HepG2 (cell line): ENCODE measurements around the gene BCAS3.
"Not testable (repeated sequence)": the region's sequence is repeated elsewhere in the genome, so short reads cannot be mapped to it uniquely, and the experiment has no call there.

Experiments
- CHD4 ChIP-seq: fragments of 200-600 bp; sonication (generic); IDR thresholded peaks from 2 replicates; pipeline ENCODE4 v1.7.0; 2017; ENCODE audit warnings: mild to moderate bottlenecking, low read length, borderline replicate concordance
- EZH2 ChIP-seq: conservative IDR thresholded peaks from 2 replicates; pipeline ENCODE4 v1.6.1; 2012; ENCODE audit warnings: mild to moderate bottlenecking, low read depth, low read length, moderate library complexity
- FOXP4 ChIP-seq: sonication (generic); formaldehyde crosslinking; IDR thresholded peaks from 2 replicates; pipeline ENCODE4 v1.4.0; 2020; ENCODE audit warnings: missing genetic modification reagents
- JDP2 ChIP-seq: sonication (generic); formaldehyde crosslinking; IDR thresholded peaks from 2 replicates; pipeline ENCODE4 v1.8.1; 2022; ENCODE audit warnings: missing genetic modification reagents, borderline replicate concordance
- MXD4 ChIP-seq: IDR thresholded peaks from 2 replicates; pipeline ENCODE4 v1.6.1; 2016; ENCODE audit warnings: mild to moderate bottlenecking, missing biosample characterization, missing genetic modification reagents
- NFE2L1 ChIP-seq: sonication (generic); formaldehyde crosslinking; IDR thresholded peaks from 2 replicates; pipeline ENCODE4 v1.4.0; 2020; ENCODE audit warnings: missing genetic modification reagents, mild to moderate bottlenecking, borderline replicate concordance
- POLR2AphosphoS5 ChIP-seq: IDR thresholded peaks from 2 replicates; pipeline ENCODE4 v1.6.1; 2012; ENCODE audit warnings: low read depth, low read length
- SUZ12 ChIP-seq: fragments of 150-350 bp; IDR thresholded peaks from 2 replicates; pipeline ENCODE4 v1.6.1; 2014; ENCODE audit warnings: low read depth, low read length
- ZNF230 ChIP-seq: sonication (generic); formaldehyde crosslinking; IDR thresholded peaks from 2 replicates; pipeline ENCODE4 v1.4.0; 2020; ENCODE audit warnings: mild to moderate bottlenecking, missing genetic modification reagents
- TF ChIP-seq, protein P1 (sequence below): sonication (generic); formaldehyde crosslinking; IDR thresholded peaks from 2 replicates; pipeline ENCODE4 v1.4.0; 2020; ENCODE audit warnings: mild to moderate bottlenecking, missing genetic modification reagents, borderline replicate concordance
- TF ChIP-seq, protein P2 (sequence below), 2 experiments: sonication (generic) in 1 of 2; formaldehyde crosslinking in 1 of 2; IDR thresholded peaks; 2 replicates each; pipeline versions ENCODE4 v1.5.1 to v1.6.1; 2011 to 2020; ENCODE audit warnings: borderline replicate concordance in 1 of 2, low read depth in 1 of 2, low read length in 1 of 2, mild to moderate bottlenecking in 1 of 2, missing genetic modification reagents in 1 of 2, moderate library complexity in 1 of 2
- TF ChIP-seq, protein P3 (sequence below), 2 experiments: IDR thresholded peaks; 2 replicates each; pipeline ENCODE4 v1.6.1; 2011 to 2012; ENCODE audit warnings: low read length in 2 of 2, borderline replicate concordance in 1 of 2, low read depth in 1 of 2, mild to moderate bottlenecking in 1 of 2, moderate library complexity in 1 of 2

GRCh38 chr17:60886731-60887613 lies 209.3 kb downstream of the BCAS3 start:
- TF ChIP-seq MXD4 (CRISPR knock-in tag); FOXP4 (CRISPR knock-in tag); EZH2; NFE2L1 (CRISPR knock-in tag); SUZ12; JDP2; POLR2AphosphoS5; ZNF230 (CRISPR knock-in tag); CHD4: not testable (repeated sequence)
- TF ChIP-seq, protein P1, sequence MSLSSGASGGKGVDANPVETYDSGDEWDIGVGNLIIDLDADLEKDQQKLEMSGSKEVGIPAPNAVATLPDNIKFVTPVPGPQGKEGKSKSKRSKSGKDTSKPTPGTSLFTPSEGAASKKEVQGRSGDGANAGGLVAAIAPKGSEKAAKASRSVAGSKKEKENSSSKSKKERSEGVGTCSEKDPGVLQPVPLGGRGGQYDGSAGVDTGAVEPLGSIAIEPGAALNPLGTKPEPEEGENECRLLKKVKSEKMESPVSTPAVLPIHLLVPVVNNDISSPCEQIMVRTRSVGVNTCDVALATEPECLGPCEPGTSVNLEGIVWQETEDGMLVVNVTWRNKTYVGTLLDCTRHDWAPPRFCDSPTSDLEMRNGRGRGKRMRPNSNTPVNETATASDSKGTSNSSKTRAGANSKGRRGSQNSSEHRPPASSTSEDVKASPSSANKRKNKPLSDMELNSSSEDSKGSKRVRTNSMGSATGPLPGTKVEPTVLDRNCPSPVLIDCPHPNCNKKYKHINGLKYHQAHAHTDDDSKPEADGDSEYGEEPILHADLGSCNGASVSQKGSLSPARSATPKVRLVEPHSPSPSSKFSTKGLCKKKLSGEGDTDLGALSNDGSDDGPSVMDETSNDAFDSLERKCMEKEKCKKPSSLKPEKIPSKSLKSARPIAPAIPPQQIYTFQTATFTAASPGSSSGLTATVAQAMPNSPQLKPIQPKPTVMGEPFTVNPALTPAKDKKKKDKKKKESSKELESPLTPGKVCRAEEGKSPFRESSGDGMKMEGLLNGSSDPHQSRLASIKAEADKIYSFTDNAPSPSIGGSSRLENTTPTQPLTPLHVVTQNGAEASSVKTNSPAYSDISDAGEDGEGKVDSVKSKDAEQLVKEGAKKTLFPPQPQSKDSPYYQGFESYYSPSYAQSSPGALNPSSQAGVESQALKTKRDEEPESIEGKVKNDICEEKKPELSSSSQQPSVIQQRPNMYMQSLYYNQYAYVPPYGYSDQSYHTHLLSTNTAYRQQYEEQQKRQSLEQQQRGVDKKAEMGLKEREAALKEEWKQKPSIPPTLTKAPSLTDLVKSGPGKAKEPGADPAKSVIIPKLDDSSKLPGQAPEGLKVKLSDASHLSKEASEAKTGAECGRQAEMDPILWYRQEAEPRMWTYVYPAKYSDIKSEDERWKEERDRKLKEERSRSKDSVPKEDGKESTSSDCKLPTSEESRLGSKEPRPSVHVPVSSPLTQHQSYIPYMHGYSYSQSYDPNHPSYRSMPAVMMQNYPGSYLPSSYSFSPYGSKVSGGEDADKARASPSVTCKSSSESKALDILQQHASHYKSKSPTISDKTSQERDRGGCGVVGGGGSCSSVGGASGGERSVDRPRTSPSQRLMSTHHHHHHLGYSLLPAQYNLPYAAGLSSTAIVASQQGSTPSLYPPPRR (CRISPR knock-in tag): not testable (repeated sequence)
- TF ChIP-seq, protein P2, sequence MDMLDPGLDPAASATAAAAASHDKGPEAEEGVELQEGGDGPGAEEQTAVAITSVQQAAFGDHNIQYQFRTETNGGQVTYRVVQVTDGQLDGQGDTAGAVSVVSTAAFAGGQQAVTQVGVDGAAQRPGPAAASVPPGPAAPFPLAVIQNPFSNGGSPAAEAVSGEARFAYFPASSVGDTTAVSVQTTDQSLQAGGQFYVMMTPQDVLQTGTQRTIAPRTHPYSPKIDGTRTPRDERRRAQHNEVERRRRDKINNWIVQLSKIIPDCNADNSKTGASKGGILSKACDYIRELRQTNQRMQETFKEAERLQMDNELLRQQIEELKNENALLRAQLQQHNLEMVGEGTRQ (IDR thresholded peaks at IDR 0.05; ENCODE audit: low read depth, low read length): not testable (repeated sequence)
- TF ChIP-seq, protein P2 (CRISPR knock-in tag; IDR thresholded peaks at IDR 0.05; ENCODE audit: borderline replicate concordance): not testable (repeated sequence)
- TF ChIP-seq, protein P3, sequence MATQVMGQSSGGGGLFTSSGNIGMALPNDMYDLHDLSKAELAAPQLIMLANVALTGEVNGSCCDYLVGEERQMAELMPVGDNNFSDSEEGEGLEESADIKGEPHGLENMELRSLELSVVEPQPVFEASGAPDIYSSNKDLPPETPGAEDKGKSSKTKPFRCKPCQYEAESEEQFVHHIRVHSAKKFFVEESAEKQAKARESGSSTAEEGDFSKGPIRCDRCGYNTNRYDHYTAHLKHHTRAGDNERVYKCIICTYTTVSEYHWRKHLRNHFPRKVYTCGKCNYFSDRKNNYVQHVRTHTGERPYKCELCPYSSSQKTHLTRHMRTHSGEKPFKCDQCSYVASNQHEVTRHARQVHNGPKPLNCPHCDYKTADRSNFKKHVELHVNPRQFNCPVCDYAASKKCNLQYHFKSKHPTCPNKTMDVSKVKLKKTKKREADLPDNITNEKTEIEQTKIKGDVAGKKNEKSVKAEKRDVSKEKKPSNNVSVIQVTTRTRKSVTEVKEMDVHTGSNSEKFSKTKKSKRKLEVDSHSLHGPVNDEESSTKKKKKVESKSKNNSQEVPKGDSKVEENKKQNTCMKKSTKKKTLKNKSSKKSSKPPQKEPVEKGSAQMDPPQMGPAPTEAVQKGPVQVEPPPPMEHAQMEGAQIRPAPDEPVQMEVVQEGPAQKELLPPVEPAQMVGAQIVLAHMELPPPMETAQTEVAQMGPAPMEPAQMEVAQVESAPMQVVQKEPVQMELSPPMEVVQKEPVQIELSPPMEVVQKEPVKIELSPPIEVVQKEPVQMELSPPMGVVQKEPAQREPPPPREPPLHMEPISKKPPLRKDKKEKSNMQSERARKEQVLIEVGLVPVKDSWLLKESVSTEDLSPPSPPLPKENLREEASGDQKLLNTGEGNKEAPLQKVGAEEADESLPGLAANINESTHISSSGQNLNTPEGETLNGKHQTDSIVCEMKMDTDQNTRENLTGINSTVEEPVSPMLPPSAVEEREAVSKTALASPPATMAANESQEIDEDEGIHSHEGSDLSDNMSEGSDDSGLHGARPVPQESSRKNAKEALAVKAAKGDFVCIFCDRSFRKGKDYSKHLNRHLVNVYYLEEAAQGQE (IDR thresholded peaks at IDR 0.05; ENCODE audit: borderline replicate concordance in 1 of 2, low read depth in 1 of 2, low read length in 2 of 2): not testable (repeated sequence)
